GM23248 (cell line): Measurements from ENCODE around the gene CFDP1. TPM values are rescaled to one million over a fixed set of nuclear protein-coding genes. Genes with fewer than 3 reads are reported as not detected.

Source experiments
- DNase-seq: peaks from one replicate; pipeline ENCODE4 v3.0.0-alpha.2; 2015
- H2AFZ ChIP-seq: fragments of 200-600 bp; sonication (generic); 2 replicates; pipeline ENCODE4 v1.6.1; 2016; ENCODE audit warnings: antibody characterized with exemption
- H3F3A ChIP-seq: fragments of 200-600 bp; sonication (generic); 2 replicates; pipeline ENCODE4 v1.6.1; 2016; ENCODE audit warnings: mild to moderate bottlenecking, antibody characterized with exemption, mixed run types; ENCODE audit not compliant: insufficient read depth
- H3K27ac ChIP-seq: fragments of 200-600 bp; sonication (generic); 2 replicates; pipeline ENCODE4 v1.5.1; 2016; ENCODE audit warnings: mild to moderate bottlenecking
- H3K27me3 ChIP-seq: fragments of 200-600 bp; sonication (generic); replicated peaks from 2 replicates; pipeline ENCODE4 v1.6.1; 2016; ENCODE audit warnings: mild to moderate bottlenecking; ENCODE audit not compliant: insufficient read depth
- H3K36me3 ChIP-seq: fragments of 200-600 bp; sonication (generic); 2 replicates; pipeline ENCODE4 v1.6.1; 2016; ENCODE audit warnings: low read depth, mild to moderate bottlenecking
- H3K4me1 ChIP-seq: fragments of 200-600 bp; sonication (generic); 2 replicates; pipeline ENCODE4 v1.6.1; 2016; ENCODE audit warnings: mild to moderate bottlenecking; ENCODE audit not compliant: insufficient read depth
- H3K4me2 ChIP-seq: fragments of 200-600 bp; sonication (generic); one replicate; pipeline ENCODE4 v1.6.1; 2016; ENCODE audit warnings: mild to moderate bottlenecking; ENCODE audit not compliant: unreplicated experiment
- H3K4me3 ChIP-seq: fragments of 200-600 bp; sonication (generic); 2 replicates; pipeline ENCODE4 v1.5.1; 2016; ENCODE audit warnings: mild to moderate bottlenecking
- H3K79me2 ChIP-seq: fragments of 200-600 bp; sonication (generic); 2 replicates; pipeline ENCODE4 v1.6.1; 2016; ENCODE audit warnings: mild to moderate bottlenecking; ENCODE audit not compliant: insufficient read depth
- H3K9ac ChIP-seq: fragments of 200-600 bp; sonication (generic); 2 replicates; pipeline ENCODE4 v1.6.1; 2016; ENCODE audit warnings: mild to moderate bottlenecking
- H3K9me2 ChIP-seq: fragments of 200-600 bp; sonication (generic); 2 replicates; pipeline ENCODE4 v1.6.1; 2016; ENCODE audit warnings: mixed run types, mild to moderate bottlenecking, moderate library complexity; ENCODE audit not compliant: insufficient read depth
- H3K9me3 ChIP-seq: fragments of 200-600 bp; sonication (generic); one replicate; pipeline ENCODE4 v1.6.1; 2017; ENCODE audit warnings: low read depth
- H4K20me1 ChIP-seq: fragments of 200-600 bp; sonication (generic); 2 replicates; pipeline ENCODE4 v1.6.0; 2016; ENCODE audit not compliant: insufficient read depth
- EZH2 ChIP-seq: fragments of 200-600 bp; sonication (generic); IDR thresholded peaks from 2 replicates; pipeline ENCODE4 v1.6.1; 2018; ENCODE audit warnings: antibody characterized with exemption, mild to moderate bottlenecking; ENCODE audit not compliant: insufficient read depth, poor library complexity, severe bottlenecking
- EZH2phosphoT487 ChIP-seq: fragments of 200-600 bp; sonication (generic); IDR thresholded peaks from 2 replicates; pipeline ENCODE4 v1.6.1; 2018; ENCODE audit warnings: antibody characterized with exemption, moderate library complexity, mild to moderate bottlenecking, low read depth; ENCODE audit not compliant: insufficient read depth
- WGBS, 2 experiments: methylation state at CpG; one replicate each; pipeline ENCODE4 v1.1.6; 2015 to 2017; ENCODE audit warnings: low lambda C conversion rate in 2 of 2, low coverage in 1 of 2; ENCODE audit errors: missing lambda C conversion rate in 2 of 2; 5-methylcytosine and 5-hydroxymethylcytosine counted together
- in situ Hi-C: fragments of 300-500 bp; cut with MboI; formaldehyde crosslinking; loops from 2 replicates; pipeline ENCODE4 v1.15.0; 2020
- polyA plus RNA-seq: library from polyadenylated mRNA; unstranded; fragments of >200 nt; fragmentation: Nextera tagmentation; extraction: Ambion mirVana; gene quantifications from 2 replicates; pipeline ENCODE4 v1.2.1, GENCODE V29; 2016
- total RNA-seq: library from RNA; depleted of rRNA; stranded (reverse); fragments of >200 nt; shearing (Covaris generic); gene quantifications from 2 replicates; pipeline ENCODE4 v1.2.3, GENCODE V29; 2014

Gene CFDP1
- total and polyA plus RNA-seq, 2 experiments from 2014 or later: 36.9 to 46.7 TPM

DNA sequence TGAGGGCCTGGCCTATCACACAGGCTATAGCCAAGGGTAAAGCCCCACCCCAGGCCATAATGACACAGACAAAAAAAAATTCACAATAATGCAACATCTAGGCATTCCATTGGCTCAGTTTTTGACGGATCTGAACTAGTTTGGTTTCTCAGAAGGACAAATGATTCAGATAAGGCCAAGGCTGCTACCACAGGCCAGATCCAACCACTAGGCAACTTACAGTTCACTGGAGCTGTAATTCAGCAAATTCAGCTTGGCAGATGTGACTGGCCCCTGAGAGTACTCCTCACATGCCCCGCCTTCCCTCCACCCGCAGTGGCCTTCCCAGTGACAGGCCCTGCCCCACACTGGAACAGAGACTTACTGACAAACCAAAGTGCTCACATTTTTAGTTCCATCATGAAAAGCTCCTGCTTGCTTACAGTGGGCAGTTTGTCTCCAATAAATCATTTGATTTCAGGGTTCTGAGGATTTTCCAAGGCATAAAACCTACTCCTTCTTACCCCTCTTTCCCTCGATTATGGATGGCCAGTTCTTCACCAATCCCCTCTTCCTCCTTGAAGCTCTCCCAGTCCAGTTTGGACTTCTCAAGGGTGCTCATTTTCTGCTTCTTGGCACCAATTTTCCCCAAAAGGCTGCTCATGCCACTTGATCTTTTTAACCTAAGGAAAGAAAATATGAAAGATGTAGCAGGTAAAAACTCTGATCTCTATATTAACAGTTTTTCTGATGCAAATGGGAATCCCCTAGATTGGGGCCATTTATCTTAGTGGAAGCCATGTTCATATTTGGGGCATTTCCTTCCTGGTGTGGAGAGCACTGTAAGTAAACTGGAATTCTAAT, 128.6 kb downstream of the CFDP1 start:
- Histone ChIP-seq H3K79me2 (0 out of 2 replicates have a peak, but pooled peaks cover 7% of the 10 kb centered on the region), H3K9me2 (no peaks in the 10 kb centered on the region), H3K4me2 (peak overlapping the region; percentile 77), H3K9me3 (no peaks in the 10 kb centered on the region), H3K36me3 (no peaks in the 10 kb centered on the region), H4K20me1 (no peaks in the 10 kb centered on the region), H3K9ac (peak overlapping the region; percentile 86), H3K4me3 (peak overlapping the region; percentile 42), H2AFZ (peak overlapping the region; percentile 32), H3K27ac (peak overlapping the region; percentile 99), H3K27me3 (no peaks in the 10 kb centered on the region), H3K4me1 (peaks cover 28% of the 10 kb centered on the region), H3F3A (peaks cover 35% of the 10 kb centered on the region)
- peak; percentile 93 for DNase-seq
- TF ChIP-seq EZH2phosphoT487: no peak
- no peak for TF ChIP-seq EZH2
- in situ Hi-C loops: no loop called here
- WGBS, 2 experiments: 27 to 31% methylated on average over 4 of the region's 4 CpGs

DNA sequence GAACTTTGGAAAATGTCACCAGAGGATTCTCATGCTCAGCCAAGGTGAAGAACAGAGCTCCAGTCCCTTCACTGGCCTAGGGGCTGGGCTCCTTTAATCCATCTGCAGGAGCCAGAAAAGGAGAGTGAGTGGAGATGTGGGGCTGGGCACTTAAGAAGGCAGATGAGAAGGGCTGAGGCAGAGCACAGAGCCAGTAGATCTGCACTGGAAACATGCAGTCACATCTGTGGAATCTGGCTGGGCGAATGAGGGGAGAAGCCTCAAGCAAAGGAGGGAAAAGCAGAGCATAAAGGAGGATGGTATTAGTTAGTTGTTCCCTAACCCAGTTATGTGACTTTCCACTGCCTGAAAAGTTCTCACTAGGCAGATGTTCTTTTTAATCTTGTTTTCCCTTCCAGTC, 131.5 kb downstream of the CFDP1 start:
- in situ Hi-C loops: no loop called here
- H3K4me1 ChIP-seq: peaks cover 28% of the 10 kb centered on the region
- no peak overlapping the region for H3K4me3 ChIP-seq
- H3K9me2 ChIP-seq: no peaks in the 10 kb centered on the region
- H3K4me2 ChIP-seq: no peak overlapping the region
- H3K9me3 ChIP-seq: no peaks in the 10 kb centered on the region
- 67 to 70% methylated on average over 1 of the region's 1 CpG for WGBS, 2 experiments
- no peak overlapping the region for H2AFZ ChIP-seq
- H4K20me1 ChIP-seq: no peaks in the 10 kb centered on the region
- H3K79me2 ChIP-seq: no peaks in the 10 kb centered on the region
- H3K36me3 ChIP-seq: peaks cover under 1% of the 10 kb centered on the region; the same call in 1 of the 2 replicates
- peak; percentile 61 for DNase-seq
- H3K27ac ChIP-seq: no peak overlapping the region
- H3K9ac ChIP-seq: no peak overlapping the region
- H3K27me3 ChIP-seq: no peaks in the 10 kb centered on the region
- H3F3A ChIP-seq: peaks cover 31% of the 10 kb centered on the region
- TF ChIP-seq EZH2phosphoT487 (no peak), EZH2 (no peak)

DNA sequence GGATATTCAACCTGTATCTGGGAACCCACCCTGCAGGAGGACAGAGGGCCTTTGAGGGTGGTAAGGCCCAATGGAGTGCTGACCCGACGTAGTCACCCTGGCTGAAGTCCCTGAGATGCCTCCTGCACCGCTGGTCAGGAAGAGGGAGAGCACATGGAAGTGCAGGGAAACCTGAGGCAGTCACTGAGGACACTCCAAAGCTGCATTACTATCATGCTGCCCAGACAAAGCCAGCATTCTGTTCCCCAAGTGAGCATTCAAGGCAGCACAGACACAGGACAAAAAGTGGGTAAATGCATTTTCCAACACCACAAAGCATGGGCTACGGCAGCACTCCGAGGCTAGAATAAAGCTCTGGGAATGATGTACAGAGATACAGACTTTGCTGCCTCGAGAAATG, 135.0 kb downstream of the CFDP1 start:
- H3K4me3 ChIP-seq: no peak overlapping the region
- no peaks in the 10 kb centered on the region for H4K20me1 ChIP-seq
- H3K9ac ChIP-seq: no peak overlapping the region
- H3K9me2 ChIP-seq: no peaks in the 10 kb centered on the region
- peaks cover 10% of the 10 kb centered on the region for H3K36me3 ChIP-seq
- no peak overlapping the region for H2AFZ ChIP-seq
- 83 to 89% methylated on average over 6 of the region's 6 CpGs for WGBS, 2 experiments
- no peak overlapping the region for H3K4me2 ChIP-seq
- no peak overlapping the region for H3K27ac ChIP-seq
- H3K79me2 ChIP-seq: no peaks in the 10 kb centered on the region
- no peak for TF ChIP-seq EZH2phosphoT487
- no peaks in the 10 kb centered on the region for H3K9me3 ChIP-seq
- in situ Hi-C loops: no loop called here
- H3F3A ChIP-seq: no peaks in the 10 kb centered on the region
- H3K4me1 ChIP-seq: no peaks in the 10 kb centered on the region
- H3K27me3 ChIP-seq: no peaks in the 10 kb centered on the region
- no peak for DNase-seq

DNA sequence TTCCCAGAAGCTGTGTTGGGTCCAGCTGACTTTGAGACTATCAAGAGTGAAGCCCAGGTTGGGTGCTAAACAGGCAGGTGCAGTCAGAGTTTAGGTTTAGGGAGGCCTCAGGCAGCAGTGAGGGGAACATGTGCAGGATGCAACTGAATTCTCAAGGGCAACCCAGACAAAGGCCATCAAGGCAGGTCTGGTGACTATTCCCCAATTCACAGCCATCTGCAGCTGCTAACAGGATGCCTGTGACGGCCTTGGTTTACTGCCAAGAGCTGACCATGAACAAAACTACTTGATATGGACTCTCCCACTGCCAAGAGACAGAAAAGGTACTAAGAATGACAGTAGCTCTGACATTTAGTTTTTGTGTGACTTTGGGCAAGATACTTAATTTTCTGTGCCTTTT, 136.7 kb downstream of the CFDP1 start:
- TF ChIP-seq EZH2phosphoT487 (no peak), EZH2 (no peak)

More for the DNA sequence above, 136.7 kb downstream of the CFDP1 start:
- Histone ChIP-seq H3K79me2 (no peaks in the 10 kb centered on the region), H3F3A (no peaks in the 10 kb centered on the region), H3K9ac (no peak overlapping the region), H4K20me1 (no peaks in the 10 kb centered on the region), H3K27me3 (no peaks in the 10 kb centered on the region), H3K4me3 (no peak overlapping the region), H3K4me2 (no peak overlapping the region), H3K4me1 (no peaks in the 10 kb centered on the region), H3K36me3 (peaks cover 15% of the 10 kb centered on the region), H3K9me2 (no peaks in the 10 kb centered on the region), H3K9me3 (no peaks in the 10 kb centered on the region), H3K27ac (no peak overlapping the region), H2AFZ (no peak overlapping the region)
- peak; percentile 26 for DNase-seq
- in situ Hi-C loops: no loop called here
- WGBS, 2 experiments: 44 to 53% methylated on average over 1 of the region's 1 CpG
